ENCODE results near the gene AGPAT4. TPM values are rescaled to one million over a fixed set of nuclear protein-coding genes. Genes with fewer than 3 reads are reported as not detected.
"Not testable (repeated sequence)": the region's sequence is repeated elsewhere in the genome, so short reads cannot be mapped to it uniquely, and the experiment has no call there.

Gene AGPAT4
- polyA plus RNA-seq, 1 experiment: 3.7 TPM

DNA sequence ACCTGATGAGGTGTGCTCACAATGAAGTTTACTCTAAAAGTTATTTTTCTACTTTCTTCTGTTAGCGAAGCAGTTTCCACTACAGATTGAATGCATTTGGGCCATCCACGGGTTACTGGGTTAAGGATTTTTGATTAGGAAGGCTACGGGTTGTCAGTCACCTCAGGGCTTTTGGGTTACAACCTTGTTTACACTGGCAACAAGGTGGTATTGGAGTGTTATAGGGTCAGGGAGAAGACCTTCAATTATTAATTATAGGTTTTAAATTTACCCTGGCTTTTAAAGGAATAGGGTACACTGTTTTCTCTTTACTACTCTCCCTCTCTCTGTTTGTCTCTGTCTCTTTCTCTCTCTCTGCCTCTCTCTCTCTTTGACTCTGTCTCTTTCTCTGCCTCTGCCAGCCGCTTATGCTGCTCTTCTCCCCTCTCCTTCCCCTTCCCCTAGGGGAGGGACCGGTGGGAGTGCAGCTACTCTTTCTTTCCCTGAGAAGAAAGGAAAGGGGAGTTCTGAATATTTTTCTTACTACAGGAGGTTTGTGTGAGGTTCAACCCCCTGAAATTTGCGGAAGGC lies 40.2 kb upstream of the AGPAT4 start:
- POLR2A ChIA-PET: no interaction called here

DNA sequence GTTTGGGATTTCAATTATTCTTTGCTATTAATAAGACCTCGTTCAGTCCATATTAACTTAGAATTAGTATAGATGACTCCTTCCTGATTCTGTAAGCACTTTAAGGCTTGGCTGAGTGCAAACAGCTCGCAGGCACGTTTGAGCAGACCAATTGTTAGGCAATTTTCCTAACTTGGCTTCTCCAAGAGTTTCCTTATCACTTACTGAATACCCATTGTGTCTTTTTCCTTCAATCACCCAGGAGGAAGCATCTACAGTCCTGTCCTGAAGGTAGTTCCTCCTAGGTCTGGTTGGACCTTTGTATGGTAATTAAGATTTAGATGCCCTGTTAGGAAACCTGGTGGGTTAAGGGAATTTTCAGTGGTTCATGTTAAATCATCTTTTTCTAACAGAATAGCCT lies 39.6 kb upstream of the AGPAT4 start:
- H3K36me3 ChIP-seq (ENCODE audit: control insufficient read depth, insufficient read depth, low read length); CTCF ChIA-PET; DNase-seq (ENCODE audit: low read depth); H3K4me3 ChIP-seq (ENCODE audit: low read depth, low read length); POLR2A ChIA-PET; H3K27me3 ChIP-seq (ENCODE audit: control insufficient read depth, insufficient read depth, low read length): not testable (repeated sequence)

More for the DNA sequence above, 40.2 kb upstream of the AGPAT4 start:
- Histone ChIP-seq H3K4me3 (ENCODE audit: low read depth, low read length) (no peak overlapping the region), H3K27me3 (ENCODE audit: control insufficient read depth, insufficient read depth, low read length) (no peaks in the 10 kb centered on the region), H3K36me3 (ENCODE audit: control insufficient read depth, insufficient read depth, low read length) (no peaks in the 10 kb centered on the region)
- no peak for DNase-seq (ENCODE audit: low read depth)
- CTCF ChIA-PET: no interaction called here
- TF ChIP-seq CTCF (IDR thresholded peaks at IDR 0.05; ENCODE audit: insufficient read depth, low read depth, low read length): no peak

- H3K4me3 ChIP-seq (ENCODE audit: low read depth, low read length); DNase-seq (ENCODE audit: low read depth); H3K27me3 ChIP-seq (ENCODE audit: control insufficient read depth, insufficient read depth, low read length); H3K36me3 ChIP-seq (ENCODE audit: control insufficient read depth, insufficient read depth, low read length); POLR2A ChIA-PET; CTCF ChIA-PET: not testable (repeated sequence)
These were observed 35.9 kb upstream of the AGPAT4 start for GRCh38 chr6:161309774-161310173.

DNA sequence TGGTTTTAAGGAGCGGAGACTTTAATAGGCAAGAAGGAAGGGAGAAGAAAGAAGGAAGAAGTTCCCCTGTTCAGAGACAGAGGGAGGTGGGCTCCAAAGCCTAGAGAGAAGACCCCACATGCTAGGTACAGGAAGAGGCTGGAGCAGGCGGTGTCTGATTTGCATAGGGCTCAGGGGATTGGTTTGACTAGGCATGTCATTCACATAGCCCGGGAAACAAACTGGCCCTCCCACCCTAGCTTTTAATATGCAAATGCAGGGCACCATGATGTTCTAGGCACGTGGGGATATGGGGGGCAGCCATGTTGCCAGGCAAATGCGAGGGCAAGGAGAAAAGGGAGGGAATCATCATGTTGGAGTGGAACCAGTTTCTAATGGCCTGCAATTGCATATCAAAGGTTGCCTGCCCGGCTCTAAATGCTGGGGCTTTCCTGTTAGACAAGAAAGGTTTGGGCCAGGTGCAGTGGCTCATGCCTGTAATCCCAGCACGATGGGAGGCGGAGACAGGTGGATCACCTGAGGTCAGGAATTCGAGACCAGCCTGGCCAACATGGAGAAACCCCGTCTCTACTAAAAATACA lies 34.3 kb upstream of the AGPAT4 start:
- no peak overlapping the region for H3K4me3 ChIP-seq (ENCODE audit: low read depth, low read length)
- no peaks in the 10 kb centered on the region for H3K27me3 ChIP-seq (ENCODE audit: control insufficient read depth, insufficient read depth, low read length)
- ChIA-PET CTCF (no interaction called here), POLR2A (no interaction called here)
- H3K36me3 ChIP-seq (ENCODE audit: control insufficient read depth, insufficient read depth, low read length): no peaks in the 10 kb centered on the region
- no peak for TF ChIP-seq CTCF (IDR thresholded peaks at IDR 0.05; ENCODE audit: insufficient read depth, low read depth, low read length)
- DNase-seq (ENCODE audit: low read depth): no peak

- no peak for DNase-seq (ENCODE audit: low read depth)
- ChIA-PET CTCF (no interaction called here), POLR2A (no interaction called here)
- H3K4me3 ChIP-seq (ENCODE audit: low read depth, low read length): no peak overlapping the region
- H3K36me3 ChIP-seq (ENCODE audit: control insufficient read depth, insufficient read depth, low read length): no peaks in the 10 kb centered on the region
- TF ChIP-seq CTCF (IDR thresholded peaks at IDR 0.05; ENCODE audit: insufficient read depth, low read depth, low read length): no peak
- no peaks in the 10 kb centered on the region for H3K27me3 ChIP-seq (ENCODE audit: control insufficient read depth, insufficient read depth, low read length)
These were observed 32.0 kb upstream of the AGPAT4 start for GRCh38 chr6:161305860-161306259.

- DNase-seq (ENCODE audit: low read depth): no peak
- no peaks in the 10 kb centered on the region for H3K36me3 ChIP-seq (ENCODE audit: control insufficient read depth, insufficient read depth, low read length)
- ChIA-PET POLR2A (no interaction called here), CTCF (no interaction called here)
- H3K4me3 ChIP-seq (ENCODE audit: low read depth, low read length): no peak overlapping the region
- TF ChIP-seq CTCF (IDR thresholded peaks at IDR 0.05; ENCODE audit: insufficient read depth, low read depth, low read length): no peak
- H3K27me3 ChIP-seq (ENCODE audit: control insufficient read depth, insufficient read depth, low read length): no peaks in the 10 kb centered on the region
These were observed 29.9 kb upstream of the AGPAT4 start for GRCh38 chr6:161303628-161304340.
